ENCODE results near the gene COA6. TPM values are rescaled to one million over a fixed set of nuclear protein-coding genes. Genes with fewer than 3 reads are reported as not detected.
A peak's percentile ranks its signal among the peaks of the same experiment; 100 is the strongest.
"Not testable (repeated sequence)": the region's sequence is repeated elsewhere in the genome, so short reads cannot be mapped to it uniquely, and the experiment has no call there.

The COA6 gene
- total and polyA plus RNA-seq, 8 donors: 8.1 to 167 (median 52.3) TPM

GRCh38 chr1:234356615-234357269 is 16.5 kb upstream of the COA6 start:
- H3K9me3 ChIP-seq; H3K4me1 ChIP-seq; H3K27me3 ChIP-seq; H3K36me3 ChIP-seq; intact Hi-C loops (cut with DNase I; ENCODE audit: low total_unique reads): not testable (repeated sequence)
- peak; percentile 44 to 70 for DNase-seq
- peak in 1 of 4 donors; percentile 26 for TF ChIP-seq POLR2A (IDR thresholded peaks at IDR 0.05)
- TF ChIP-seq POLR2AphosphoS5 (IDR thresholded peaks at IDR 0.05): peak in 1 of 3 donors; percentile 62
- WGBS, 5 donors: 46 to 66% (median 48%) methylated on average over 24 to 35 of the region's 35 CpGs
- Histone ChIP-seq H3K27ac (peak overlapping the region in 3 of 5 donors; percentile 11 to 48 (median 21)), H3K4me3 (peak overlapping the region; percentile 23 to 40 (median 38))

- intact Hi-C loops (cut with DNase I; ENCODE audit: low total_unique reads): no loop called here
- TF ChIP-seq EP300 (IDR thresholded peaks at IDR 0.05) (no peak), POLR2A (IDR thresholded peaks at IDR 0.05) (no peak), POLR2AphosphoS5 (IDR thresholded peaks at IDR 0.05) (no peak), CTCF (IDR thresholded peaks at IDR 0.05) (no peak)
These were observed 15.4 kb upstream of the COA6 start for GRCh38 chr1:234357831-234358230.

GRCh38 chr1:234361102-234361603 is 12.1 kb upstream of the COA6 start:
- TF ChIP-seq POLR2AphosphoS5 (IDR thresholded peaks at IDR 0.05): no peak
- TF ChIP-seq POLR2A (IDR thresholded peaks at IDR 0.05): no peak
- TF ChIP-seq EP300 (IDR thresholded peaks at IDR 0.05): no peak
- TF ChIP-seq CTCF (IDR thresholded peaks at IDR 0.05): no peak
- Histone ChIP-seq H3K27ac (no peak overlapping the region), H3K4me3 (no peak overlapping the region), H3K4me1 (no peaks in the 10 kb centered on the region), H3K36me3 (no peaks in the 10 kb centered on the region), H3K27me3 (peaks cover 0 to 5% (median 0%) of the 10 kb centered on the region in 3 donors), H3K9me3 (no peaks in the 10 kb centered on the region)
- DNase-seq: no peak
- intact Hi-C loops (cut with DNase I; ENCODE audit: low total_unique reads): no loop called here
- 85 to 94% (median 86%) methylated on average over 3 of the region's 3 CpGs for WGBS, 5 donors

More at GRCh38 chr1:234357831-234358230, 15.4 kb upstream of the COA6 start:
- Histone ChIP-seq H3K36me3 (no peaks in the 10 kb centered on the region), H3K27me3 (peaks cover 0 to 5% (median 0%) of the 10 kb centered on the region in 3 donors), H3K9me3 (peaks cover 0 to 2% (median 0%) of the 10 kb centered on the region in 4 donors), H3K27ac (no peak overlapping the region), H3K4me3 (no peak overlapping the region), H3K4me1 (no peaks in the 10 kb centered on the region)
- DNase-seq: no peak

GRCh38 chr1:234362558-234362957 is 10.7 kb upstream of the COA6 start:
- Histone ChIP-seq H3K27me3 (no peaks in the 10 kb centered on the region), H3K9me3 (no peaks in the 10 kb centered on the region), H3K36me3 (no peaks in the 10 kb centered on the region), H3K27ac (no peak overlapping the region), H3K4me1 (no peaks in the 10 kb centered on the region), H3K4me3 (no peak overlapping the region)
- no peak for DNase-seq
- TF ChIP-seq EP300 (IDR thresholded peaks at IDR 0.05) (no peak), POLR2AphosphoS5 (IDR thresholded peaks at IDR 0.05) (no peak), POLR2A (IDR thresholded peaks at IDR 0.05) (no peak), CTCF (IDR thresholded peaks at IDR 0.05) (no peak)
- 60 to 89% (median 84%) methylated on average over 2 of the region's 2 CpGs for WGBS, 5 donors
- intact Hi-C loops (cut with DNase I; ENCODE audit: low total_unique reads): no loop called here

Data from stomach (tissue), 9 donors.